Activated CD8-positive, alpha-beta T cell treated with anti-CD3 and anti-CD28 coated beads, Interleukin-2, amount 10 ng/mL, durations not matched to agents 7 days and 5 days (primary cell): ENCODE measurements around the gene RAB11FIP3. TPM values are rescaled to one million over a fixed set of nuclear protein-coding genes. Genes with fewer than 3 reads are reported as not detected.

Experiments used
- ATAC-seq: fragments of 150-1000 bp; cut with Tn5 transposase; one replicate; pipeline ENCODE4 v1.10.0; 2021; ENCODE audit warnings: moderate library complexity
- CTCF ChIA-PET: fragments of 350-600 bp; sonication (Branson Sonifier 250); formaldehyde crosslinking; loops from one replicate; lab custom pipeline; 2021; ENCODE audit warnings: antibody characterized with exemption; lab: Charles Lee
- POLR2A ChIA-PET: fragments of 350-600 bp; sonication (Branson Sonifier 250); formaldehyde crosslinking; loops from one replicate; lab custom pipeline; 2021; ENCODE audit warnings: antibody characterized with exemption; lab: Charles Lee
- DNase-seq: peaks from one replicate; pipeline ENCODE4 v3.0.0-alpha.2; 2020
- H3K27ac Mint-ChIP-seq: one replicate; pipeline ENCODE4 v1.8.0; 2021; ENCODE audit warnings: mild to moderate bottlenecking, mixed read lengths
- H3K27me3 Mint-ChIP-seq: one replicate; pipeline ENCODE4 v1.8.0; 2021; ENCODE audit warnings: low read depth, mixed read lengths
- H3K36me3 Mint-ChIP-seq: one replicate; pipeline ENCODE4 v1.8.0; 2021; ENCODE audit warnings: low read depth, mixed read lengths
- H3K4me1 Mint-ChIP-seq: one replicate; pipeline ENCODE4 v1.8.0; 2021; ENCODE audit warnings: low read depth, mixed read lengths
- H3K4me3 Mint-ChIP-seq: one replicate; pipeline ENCODE4 v1.8.0; 2021; ENCODE audit warnings: mild to moderate bottlenecking, mixed read lengths
- H3K9me3 Mint-ChIP-seq: one replicate; pipeline ENCODE4 v1.8.0; 2022; ENCODE audit warnings: mixed read lengths; ENCODE audit not compliant: insufficient read depth
- total RNA-seq, 2 experiments: library from RNA; stranded (reverse); gene quantifications; one replicate each; pipeline ENCODE4 v1.2.3, GENCODE V29; 2021

Gene RAB11FIP3
- total RNA-seq, 2 experiments from 2014 or later: 20.7 to 23.4 TPM

DNA sequence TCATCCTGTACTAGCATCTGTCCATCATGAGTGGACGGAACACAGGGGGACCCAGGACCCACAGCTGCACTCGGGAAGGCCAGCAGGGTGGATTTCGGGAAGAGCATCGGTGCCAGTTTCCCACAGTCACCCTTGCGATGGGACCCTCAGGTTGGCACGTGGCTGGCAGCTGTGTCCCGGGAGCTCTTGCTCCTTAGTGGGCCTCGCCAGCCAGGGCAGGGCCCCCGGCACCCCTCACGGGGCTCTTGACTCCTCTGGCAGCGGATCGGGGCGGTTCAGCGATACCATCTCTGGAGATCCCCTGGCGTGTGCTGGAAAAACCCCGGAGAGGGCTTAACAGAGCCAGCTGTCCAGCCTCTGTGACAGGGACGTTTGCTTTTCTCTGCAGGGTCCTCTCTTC, 111.3 kb downstream of the RAB11FIP3 start:
- H3K4me1 Mint-ChIP-seq: no peaks in the 10 kb centered on the region
- POLR2A ChIA-PET: interaction anchor here (0.8 to 1.2 kb wide), 3 partner anchors 8 to 24 kb away, joined by 3 read pairs; no protein-coding TSS in a partner anchor
- H3K4me3 Mint-ChIP-seq: no peak overlapping the region
- no peak for DNase-seq
- no peaks in the 10 kb centered on the region for H3K27me3 Mint-ChIP-seq
- H3K36me3 Mint-ChIP-seq: peaks cover 10% of the 10 kb centered on the region
- H3K27ac Mint-ChIP-seq: no peak overlapping the region
- CTCF ChIA-PET: no interaction called here
- ATAC-seq: no peak
- H3K9me3 Mint-ChIP-seq: no peaks in the 10 kb centered on the region

DNA sequence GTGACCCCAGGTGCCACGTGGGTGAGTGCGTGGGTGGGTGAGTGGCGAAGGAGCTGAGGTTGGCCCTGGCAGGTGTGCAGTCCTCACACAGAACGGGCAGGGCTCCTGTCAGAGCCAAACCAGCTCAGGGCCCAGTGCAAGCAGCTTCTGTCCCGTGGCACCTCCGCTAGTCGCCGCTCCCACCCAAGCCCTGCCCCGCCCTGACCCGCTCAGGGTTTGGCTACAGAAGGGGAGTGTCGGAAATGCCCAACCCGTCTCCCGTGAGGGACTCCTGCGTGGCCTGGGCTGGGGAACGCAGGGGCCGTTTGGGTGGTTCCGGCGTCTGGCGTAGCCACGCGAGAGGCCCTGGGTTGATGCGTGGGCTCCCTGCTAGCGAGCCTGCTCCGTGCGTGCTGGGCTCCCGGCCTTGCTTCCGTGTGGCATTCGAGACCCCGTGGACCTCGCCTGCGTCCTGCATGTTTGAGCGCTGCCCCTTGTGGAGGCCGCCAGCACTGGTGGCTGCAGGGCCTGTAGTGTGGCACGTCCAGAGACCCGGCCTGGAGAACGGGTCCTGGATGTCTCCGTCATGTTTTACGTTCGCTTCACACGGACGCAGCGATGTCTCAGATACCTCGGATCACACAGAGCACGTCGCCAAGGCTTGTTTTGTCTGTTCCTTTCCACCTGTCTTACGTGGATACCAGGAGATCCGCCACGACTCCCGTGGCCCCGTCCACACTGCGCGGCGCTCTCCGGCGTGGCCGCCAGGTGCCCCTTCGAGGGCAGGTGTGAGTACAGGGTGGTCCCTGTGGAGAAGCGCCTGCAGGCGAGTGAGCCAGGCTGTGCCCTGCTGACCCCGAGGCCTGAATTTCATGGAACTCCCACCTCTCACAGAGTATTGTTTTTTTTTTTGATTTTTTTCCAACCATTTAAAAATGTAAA, 112.2 kb downstream of the RAB11FIP3 start:
- Mint-ChIP-seq H3K4me3 (no peak overlapping the region), H3K27me3 (no peaks in the 10 kb centered on the region), H3K4me1 (peaks cover 6% of the 10 kb centered on the region), H3K9me3 (no peaks in the 10 kb centered on the region), H3K36me3 (peaks cover 14% of the 10 kb centered on the region), H3K27ac (no peak overlapping the region)
- ChIA-PET CTCF (no interaction called here), POLR2A (interaction anchor here (1.1 to 1.2 kb wide), 2 partner anchors 9 to 11 kb away, joined by 3 read pairs; no protein-coding TSS in a partner anchor)
- ATAC-seq: no peak
- DNase-seq: no peak

DNA sequence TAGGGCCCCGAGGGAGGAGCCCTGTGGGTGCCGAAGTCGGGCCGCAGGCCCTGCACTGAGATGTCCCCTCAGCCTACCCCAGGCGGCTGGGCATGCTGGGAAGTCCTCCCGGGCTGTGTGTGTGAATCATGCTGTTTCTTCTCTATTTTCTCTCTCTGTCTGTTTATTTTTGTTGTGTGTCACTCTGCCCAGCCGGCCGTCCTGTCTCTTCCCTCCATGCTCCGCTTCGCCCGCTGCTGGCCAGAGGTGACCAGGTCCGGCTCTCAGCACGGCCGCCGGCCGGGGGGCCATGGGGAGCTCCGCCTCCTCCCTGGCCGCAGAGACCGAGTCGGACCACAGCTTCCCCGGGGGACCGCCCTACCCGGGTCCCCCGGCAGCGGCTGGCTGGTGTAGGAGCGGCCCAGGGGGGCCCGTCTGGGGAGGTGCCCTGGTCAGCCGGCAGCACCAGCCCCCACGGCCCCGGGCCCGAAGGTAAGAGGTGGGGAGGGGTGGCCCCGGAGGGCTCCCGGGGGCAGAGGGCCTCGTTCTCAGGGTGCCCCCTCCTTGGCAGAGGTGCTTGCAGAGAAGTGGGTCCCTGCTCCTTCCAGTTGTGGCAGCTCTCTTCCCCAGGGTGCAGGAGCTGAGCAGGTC, 114.6 kb downstream of the RAB11FIP3 start:
- no peak overlapping the region for H3K4me3 Mint-ChIP-seq
- ChIA-PET POLR2A (no interaction called here), CTCF (no interaction called here)
- DNase-seq (no peak), ATAC-seq (no peak)
- H3K9me3 Mint-ChIP-seq: no peaks in the 10 kb centered on the region
- peaks cover 6% of the 10 kb centered on the region for H3K4me1 Mint-ChIP-seq
- no peaks in the 10 kb centered on the region for H3K27me3 Mint-ChIP-seq
- peaks cover 14% of the 10 kb centered on the region for H3K36me3 Mint-ChIP-seq
- H3K27ac Mint-ChIP-seq: no peak overlapping the region

DNA sequence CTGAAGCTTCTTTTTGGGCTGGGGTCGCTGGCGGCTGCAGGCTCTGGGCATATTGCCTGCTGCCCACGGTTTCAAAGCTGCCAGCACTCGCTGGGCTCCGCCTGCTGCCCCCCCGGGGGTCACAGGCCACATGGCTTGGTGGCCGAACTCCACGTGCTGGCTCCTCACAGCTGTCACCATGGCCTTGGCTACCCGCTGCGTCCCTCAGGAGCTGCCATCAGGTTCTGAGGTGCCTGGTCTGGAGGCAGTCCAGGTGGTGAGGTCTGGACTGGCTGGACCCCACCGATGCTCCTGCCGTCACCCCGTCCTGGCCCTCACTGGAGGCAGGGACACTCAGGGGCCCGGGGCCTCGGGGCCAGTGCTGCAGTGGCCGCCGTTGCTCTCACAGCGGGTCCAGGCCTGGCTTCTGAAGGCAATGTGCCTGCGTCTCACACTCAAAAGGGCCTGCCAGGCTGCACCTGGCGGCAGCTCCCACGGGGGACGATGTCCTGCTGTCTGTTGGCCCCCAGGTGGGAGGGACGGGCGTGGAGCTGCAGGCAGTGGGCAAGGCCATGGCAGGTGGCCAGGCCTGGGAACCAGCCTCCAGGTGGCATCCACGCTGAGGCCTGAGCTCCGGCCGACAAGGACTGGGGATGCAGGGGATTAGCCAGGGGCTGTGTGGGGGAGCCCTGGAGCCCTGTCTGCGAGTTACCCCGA, 115.3 kb downstream of the RAB11FIP3 start:
- H3K27me3 Mint-ChIP-seq: no peaks in the 10 kb centered on the region
- ChIA-PET CTCF (no interaction called here), POLR2A (no interaction called here)
- no peak for DNase-seq
- no peak overlapping the region for H3K4me3 Mint-ChIP-seq
- peaks cover 6% of the 10 kb centered on the region for H3K4me1 Mint-ChIP-seq
- H3K36me3 Mint-ChIP-seq: peaks cover 14% of the 10 kb centered on the region
- H3K9me3 Mint-ChIP-seq: no peaks in the 10 kb centered on the region
- ATAC-seq: no peak
- H3K27ac Mint-ChIP-seq: no peak overlapping the region

DNA sequence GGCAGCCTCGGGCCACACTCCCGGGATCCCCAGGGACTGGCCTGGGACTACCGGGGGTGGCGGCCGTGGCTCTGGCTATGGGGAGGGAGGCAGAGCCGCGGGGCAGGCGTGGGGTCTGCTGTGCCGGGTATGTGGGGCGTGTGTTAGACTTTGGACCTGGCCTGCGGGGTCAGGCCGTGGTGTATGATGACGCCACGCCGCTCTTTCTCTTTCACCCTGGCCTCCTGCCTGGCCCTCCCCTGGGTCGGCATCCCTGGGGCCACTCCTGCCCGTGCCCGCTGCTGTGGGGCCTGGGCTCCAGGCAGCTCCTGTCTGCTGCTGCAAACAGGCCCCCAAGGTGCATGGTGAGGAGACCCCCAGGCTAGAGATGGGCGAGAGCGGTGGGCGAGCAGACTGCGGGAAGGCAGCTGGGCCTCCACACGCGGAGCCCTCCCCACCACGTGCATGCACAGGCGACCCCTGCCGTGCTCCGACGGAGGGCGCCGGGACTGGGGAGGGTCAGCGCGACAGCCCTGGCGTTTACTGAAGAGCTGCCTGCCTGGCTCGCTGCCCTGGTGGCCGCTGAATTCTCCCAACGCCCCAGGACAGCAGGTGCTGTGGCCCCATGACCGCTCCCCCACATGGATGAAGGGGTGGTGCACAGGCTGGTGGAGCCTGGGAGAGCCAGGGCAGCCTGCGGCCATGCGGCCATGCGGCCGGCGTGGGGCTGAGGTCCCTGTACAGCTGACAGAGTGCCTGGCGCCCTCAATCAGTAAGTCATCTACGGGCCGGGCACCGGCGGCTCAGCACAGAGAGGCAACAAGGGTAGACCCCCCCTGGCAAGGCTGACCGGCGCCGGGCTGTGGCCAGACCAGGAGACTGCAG, 118.1 kb downstream of the RAB11FIP3 start:
- no peak for ATAC-seq
- POLR2A ChIA-PET: no interaction called here
- no peak overlapping the region for H3K4me3 Mint-ChIP-seq
- peaks cover 8% of the 10 kb centered on the region for H3K4me1 Mint-ChIP-seq
- no peak for DNase-seq
- no peak overlapping the region for H3K27ac Mint-ChIP-seq
- no peaks in the 10 kb centered on the region for H3K9me3 Mint-ChIP-seq
- CTCF ChIA-PET: no interaction called here
- peaks cover 8% of the 10 kb centered on the region for H3K36me3 Mint-ChIP-seq
- no peaks in the 10 kb centered on the region for H3K27me3 Mint-ChIP-seq

DNA sequence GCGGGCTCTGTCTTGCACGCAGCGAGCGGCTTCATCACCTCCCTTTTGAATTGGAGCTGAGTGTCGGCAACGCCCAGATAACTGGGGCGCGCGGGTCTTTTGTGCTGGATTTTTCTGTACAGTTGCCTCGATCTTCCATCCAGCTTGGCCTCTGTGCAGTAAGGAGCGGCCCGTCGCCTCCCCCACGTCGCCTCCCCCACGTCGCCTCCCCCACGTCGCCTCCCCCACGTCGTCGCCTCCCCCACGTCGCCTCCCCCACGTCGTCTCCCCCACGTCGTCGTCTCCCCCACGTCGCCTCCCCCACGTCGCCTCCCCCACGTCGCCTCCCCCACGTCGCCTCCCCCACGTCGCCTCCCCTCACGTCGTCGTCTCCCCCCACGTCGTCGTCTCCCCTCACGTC, 119.1 kb downstream of the RAB11FIP3 start:
- H3K27me3 Mint-ChIP-seq: no peaks in the 10 kb centered on the region
- H3K27ac Mint-ChIP-seq: no peak overlapping the region
- ATAC-seq (no peak), DNase-seq (no peak)
- POLR2A ChIA-PET: no interaction called here
- H3K36me3 Mint-ChIP-seq: peaks cover 6% of the 10 kb centered on the region
- H3K4me3 Mint-ChIP-seq: no peak overlapping the region
- H3K4me1 Mint-ChIP-seq: peaks cover 8% of the 10 kb centered on the region
- H3K9me3 Mint-ChIP-seq: no peaks in the 10 kb centered on the region
- CTCF ChIA-PET: no interaction called here

DNA sequence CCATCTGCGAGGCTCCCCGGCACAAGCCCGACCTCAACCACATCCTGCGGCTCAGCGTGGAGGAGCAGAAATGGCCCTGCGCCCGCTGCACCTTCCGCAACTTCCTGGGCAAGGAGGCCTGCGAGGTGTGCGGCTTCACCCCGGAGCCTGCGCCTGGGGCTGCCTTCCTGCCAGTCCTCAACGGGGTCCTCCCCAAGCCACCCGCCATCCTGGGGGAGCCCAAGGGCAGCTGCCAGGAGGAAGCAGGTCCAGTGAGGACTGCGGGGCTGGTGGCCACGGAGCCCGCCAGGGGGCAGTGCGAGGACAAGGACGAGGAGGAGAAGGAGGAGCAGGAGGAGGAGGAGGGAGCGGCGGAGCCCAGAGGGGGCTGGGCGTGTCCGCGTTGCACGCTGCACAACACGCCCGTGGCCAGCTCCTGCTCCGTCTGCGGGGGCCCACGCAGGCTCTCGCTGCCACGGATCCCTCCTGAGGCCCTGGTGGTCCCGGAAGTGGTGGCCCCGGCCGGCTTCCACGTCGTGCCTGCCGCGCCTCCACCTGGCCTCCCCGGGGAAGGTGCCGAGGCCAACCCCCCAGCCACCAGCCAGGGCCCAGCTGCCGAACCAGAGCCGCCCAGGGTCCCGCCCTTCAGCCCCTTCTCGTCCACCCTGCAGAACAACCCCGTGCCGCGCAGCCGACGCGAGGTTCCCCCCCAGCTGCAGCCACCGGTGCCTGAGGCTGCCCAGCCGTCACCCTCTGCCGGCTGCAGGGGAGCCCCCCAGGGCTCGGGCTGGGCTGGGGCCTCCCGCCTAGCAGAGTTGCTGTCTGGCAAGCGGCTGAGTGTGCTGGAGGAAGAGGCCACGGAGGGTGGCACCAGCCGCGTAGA, 121.7 kb downstream of the RAB11FIP3 start:
- ChIA-PET POLR2A (no interaction called here), CTCF (no interaction called here)
- no peak overlapping the region for H3K4me3 Mint-ChIP-seq
- H3K4me1 Mint-ChIP-seq: peaks cover 6% of the 10 kb centered on the region
- peaks cover 5% of the 10 kb centered on the region for H3K36me3 Mint-ChIP-seq
- H3K27me3 Mint-ChIP-seq: no peaks in the 10 kb centered on the region
- no peak overlapping the region for H3K27ac Mint-ChIP-seq
- peak; percentile 72 for ATAC-seq
- DNase-seq: peak; percentile 65
- H3K9me3 Mint-ChIP-seq: no peaks in the 10 kb centered on the region

DNA sequence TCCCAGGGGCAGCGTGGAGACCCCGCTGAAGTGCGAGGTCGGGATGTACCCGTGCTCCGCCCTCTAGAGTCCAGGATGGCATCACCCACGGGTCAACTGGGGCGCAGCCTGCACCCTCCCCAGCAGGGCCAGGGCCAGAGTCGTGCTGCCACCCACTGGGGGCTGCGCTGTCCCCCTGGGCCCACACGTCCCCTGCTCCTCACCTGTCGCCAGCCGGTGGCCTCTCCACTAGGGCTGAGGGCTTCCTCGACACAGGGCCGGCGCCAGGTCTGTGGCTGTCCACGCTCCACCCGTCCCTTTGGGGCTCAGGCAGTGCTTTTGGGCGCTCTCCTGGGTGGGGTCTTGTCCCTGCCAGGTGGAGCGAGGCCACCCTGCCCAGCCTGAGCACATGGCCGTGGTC, 123.1 kb downstream of the RAB11FIP3 start:
- H3K4me3 Mint-ChIP-seq: no peak overlapping the region
- DNase-seq (no peak), ATAC-seq (no peak)
- peaks cover 2% of the 10 kb centered on the region for H3K36me3 Mint-ChIP-seq
- H3K27ac Mint-ChIP-seq: no peak overlapping the region
- H3K27me3 Mint-ChIP-seq: no peaks in the 10 kb centered on the region
- ChIA-PET CTCF (no interaction called here), POLR2A (no interaction called here)
- H3K4me1 Mint-ChIP-seq: peaks cover 2% of the 10 kb centered on the region
- no peaks in the 10 kb centered on the region for H3K9me3 Mint-ChIP-seq

DNA sequence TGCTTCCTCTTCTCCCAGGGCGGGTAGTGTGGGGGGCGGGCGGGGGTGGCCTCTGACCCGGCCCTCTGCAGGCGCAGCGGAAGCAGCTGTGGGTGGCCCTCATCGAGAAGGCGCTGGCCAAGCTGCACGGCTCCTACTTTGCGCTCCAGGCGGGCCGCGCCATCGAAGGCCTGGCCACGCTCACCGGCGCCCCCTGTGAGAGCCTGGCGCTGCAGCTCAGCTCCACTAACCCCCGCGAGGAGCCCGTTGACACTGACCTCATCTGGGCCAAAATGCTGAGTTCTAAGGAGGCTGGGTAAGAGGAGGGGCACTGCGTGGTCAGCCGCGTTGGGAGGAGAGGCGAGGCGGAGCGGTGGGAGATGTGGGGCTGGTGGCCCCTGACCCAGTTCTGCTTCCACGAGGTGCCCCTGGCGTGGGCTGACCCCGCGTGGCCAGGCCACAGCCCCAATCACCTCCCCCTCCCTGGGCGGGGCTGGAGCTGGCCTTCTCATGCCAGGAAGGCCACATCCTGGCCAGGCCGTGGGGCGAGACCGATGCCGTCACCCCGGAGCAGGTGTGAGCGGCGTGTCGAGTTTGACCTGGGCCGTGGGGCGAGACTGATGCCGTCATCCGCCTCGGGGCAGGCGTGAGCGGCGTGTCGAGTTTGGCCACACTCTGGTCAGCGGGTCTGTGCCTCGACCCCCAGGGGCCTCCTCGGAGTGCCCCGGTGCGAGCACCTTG, 124.3 kb downstream of the RAB11FIP3 start:
- Mint-ChIP-seq H3K9me3 (no peaks in the 10 kb centered on the region), H3K4me3 (no peak overlapping the region), H3K4me1 (peaks cover 2% of the 10 kb centered on the region), H3K27ac (no peak overlapping the region), H3K36me3 (peaks cover 2% of the 10 kb centered on the region), H3K27me3 (no peaks in the 10 kb centered on the region)
- CTCF ChIA-PET: no interaction called here
- no peak for ATAC-seq
- DNase-seq: no peak
- POLR2A ChIA-PET: no interaction called here

DNA sequence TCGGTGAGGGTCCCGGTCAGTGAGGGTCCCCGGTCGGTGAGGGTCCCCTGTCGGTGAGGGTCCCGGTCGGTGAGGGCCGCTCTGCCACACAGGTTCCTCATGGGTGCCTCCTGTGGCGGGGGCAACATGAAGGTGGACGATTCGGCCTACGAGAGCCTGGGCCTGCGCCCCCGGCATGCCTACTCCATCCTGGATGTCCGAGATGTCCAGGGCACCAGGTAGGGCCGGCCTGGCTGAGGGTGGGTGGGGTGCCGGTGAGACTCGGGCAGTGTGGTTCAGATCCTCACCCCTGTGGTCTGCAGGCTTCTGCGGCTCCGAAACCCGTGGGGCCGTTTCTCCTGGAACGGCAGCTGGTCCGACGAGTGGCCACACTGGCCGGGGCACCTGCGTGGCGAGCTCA, 125.8 kb downstream of the RAB11FIP3 start:
- ChIA-PET CTCF (no interaction called here), POLR2A (no interaction called here)
- ATAC-seq (no peak), DNase-seq (no peak)
- no peak overlapping the region for H3K4me3 Mint-ChIP-seq
- H3K27ac Mint-ChIP-seq: no peak overlapping the region
- H3K9me3 Mint-ChIP-seq: no peaks in the 10 kb centered on the region
- H3K4me1 Mint-ChIP-seq: peaks cover 2% of the 10 kb centered on the region
- H3K36me3 Mint-ChIP-seq: peaks cover 2% of the 10 kb centered on the region
- no peaks in the 10 kb centered on the region for H3K27me3 Mint-ChIP-seq
